ENCODE measurements around the gene DCHS1.
A peak's percentile ranks its signal among the peaks of the same experiment; 100 is the strongest.

Gene DCHS1

GRCh38 chr11:6618117-6619003, 37.2 kb downstream of the DCHS1 start:
- Histone ChIP-seq H3K27ac (ENCODE audit: low read length) (peak overlapping the region; percentile 10), H3K4me3 (ENCODE audit: low read length) (peak overlapping the region; percentile 96), H3K27me3 (ENCODE audit: low read depth, low read length) (no peaks in the 10 kb centered on the region), H4K20me1 (ENCODE audit: insufficient read depth, low read length) (no peaks in the 10 kb centered on the region), H3K4me1 (ENCODE audit: low read length) (peaks cover 19% of the 10 kb centered on the region), H3K36me3 (replicated peaks; ENCODE audit: low read depth, low read length) (peaks cover 7% of the 10 kb centered on the region), H3K9ac (ENCODE audit: low read length) (peak overlapping the region; percentile 77), H3K79me2 (ENCODE audit: low read length) (peaks cover 3% of the 10 kb centered on the region; the same call in 1 of the 2 replicates), H3K4me2 (ENCODE audit: low read length) (peak overlapping the region; percentile 100), H3K9me3 (ENCODE audit: insufficient read depth, low read length) (no peaks in the 10 kb centered on the region), H2AFZ (ENCODE audit: low read depth, low read length) (no peak overlapping the region)
- no peak for TF ChIP-seq EZH2phosphoT487 (IDR thresholded peaks at IDR 0.05; ENCODE audit: low read depth)
- no peak for TF ChIP-seq CTCF (IDR thresholded peaks at IDR 0.05; ENCODE audit: low read depth, low read length)

GRCh38 chr11:6617315-6617781, 38.3 kb downstream of the DCHS1 start:
- TF ChIP-seq CTCF (IDR thresholded peaks at IDR 0.05; ENCODE audit: low read depth, low read length) (no peak), EZH2phosphoT487 (IDR thresholded peaks at IDR 0.05; ENCODE audit: low read depth) (no peak)
- Histone ChIP-seq H3K9me3 (ENCODE audit: insufficient read depth, low read length) (no peaks in the 10 kb centered on the region), H3K27ac (ENCODE audit: low read length) (no peak overlapping the region), H3K27me3 (ENCODE audit: low read depth, low read length) (no peaks in the 10 kb centered on the region), H3K79me2 (ENCODE audit: low read length) (peaks cover 3% of the 10 kb centered on the region; the same call in 1 of the 2 replicates), H3K36me3 (replicated peaks; ENCODE audit: low read depth, low read length) (peaks cover 7% of the 10 kb centered on the region), H4K20me1 (ENCODE audit: insufficient read depth, low read length) (no peaks in the 10 kb centered on the region), H3K9ac (ENCODE audit: low read length) (no peak overlapping the region), H2AFZ (ENCODE audit: low read depth, low read length) (no peak overlapping the region), H3K4me2 (ENCODE audit: low read length) (no peak overlapping the region), H3K4me1 (ENCODE audit: low read length) (peaks cover 26% of the 10 kb centered on the region), H3K4me3 (ENCODE audit: low read length) (no peak overlapping the region)

- Histone ChIP-seq H3K9me3 (ENCODE audit: insufficient read depth, low read length) (no peaks in the 10 kb centered on the region), H3K27ac (ENCODE audit: low read length) (no peak overlapping the region), H3K27me3 (ENCODE audit: low read depth, low read length) (no peaks in the 10 kb centered on the region), H3K36me3 (replicated peaks; ENCODE audit: low read depth, low read length) (peaks cover 7% of the 10 kb centered on the region), H4K20me1 (ENCODE audit: insufficient read depth, low read length) (no peaks in the 10 kb centered on the region), H3K79me2 (ENCODE audit: low read length) (peaks cover 5% of the 10 kb centered on the region), H3K4me2 (ENCODE audit: low read length) (no peak overlapping the region), H3K4me3 (ENCODE audit: low read length) (no peak overlapping the region), H3K9ac (ENCODE audit: low read length) (no peak overlapping the region), H3K4me1 (ENCODE audit: low read length) (peaks cover 26% of the 10 kb centered on the region), H2AFZ (ENCODE audit: low read depth, low read length) (no peak overlapping the region)
- TF ChIP-seq EZH2phosphoT487 (IDR thresholded peaks at IDR 0.05; ENCODE audit: low read depth) (no peak), CTCF (IDR thresholded peaks at IDR 0.05; ENCODE audit: low read depth, low read length) (no peak)
Observed at GRCh38 chr11:6616596-6617250, 38.9 kb downstream of the DCHS1 start.
